K562 (cell line): Measurements from ENCODE around the gene TLE4. TPM values are rescaled to one million over a fixed set of nuclear protein-coding genes. Genes with fewer than 3 reads are reported as not detected.

ENCODE experiments used
- ATAC-seq: fragments of 200-7000 bp; cut with Tn5 transposase; 3 replicates; pipeline ENCODE4 v1.9.1; 2020; ENCODE audit warnings: moderate library complexity
- BruUV-seq: library from RNA; stranded (reverse); fragments of 400-500 nt; replicated peaks from 2 replicates; lab custom pipeline; 2021; lab: Mats Ljungman, UMichigan
- CTCF ChIA-PET: fragments of 300-600 bp; formaldehyde crosslinking; extraction: SDS; loops from one replicate; lab custom pipeline; 2021; ENCODE audit warnings: low intra/inter-chr PET ratio; lab: Yijun Ruan, JAX
- POLR2A ChIA-PET: fragments of 300-600, 350-650 bp; sonication (Branson Sonifier 250); formaldehyde crosslinking; extraction: SDS; loops from one replicate; lab custom pipeline; 2021; ENCODE audit warnings: antibody characterized with exemption, inconsistent platforms; lab: Yijun Ruan, JAX
- DNase-seq, 4 experiments: peaks; one replicate each; pipeline versions ENCODE4 v3.0.0 to v3.0.0-alpha.2; 2011 to 2018; ENCODE audit warnings: low spot score in 3 of 4, mixed read lengths in 3 of 4; ENCODE audit errors: extremely low read depth in 1 of 4
- FAIRE-seq: peaks from 2 replicates; lab custom pipeline; 2011; peaks lifted over from hg19 to GRCh38; lab: Jason Lieb, UNC
- H2AFZ ChIP-seq: 2 replicates; pipeline ENCODE4 v1.6.0; 2011; ENCODE audit warnings: low read depth, low read length, control low read depth, inconsistent platforms
- H3K27ac ChIP-seq: fragments of 200-600 bp; 3 replicates; pipeline ENCODE4 v1.8.0; 2011; ENCODE audit warnings: low read depth, mild to moderate bottlenecking, control low read depth, inconsistent platforms, low read length, moderate library complexity, mixed read lengths; ENCODE audit errors: extremely low read depth
- H3K27me3 ChIP-seq, 2 experiments: fragments of 300-600 bp in 1 of 2; 2 replicates in 1 of 2; 3 replicates in 1 of 2; pipeline versions ENCODE4 v1.6.0 to v1.8.0; 2011; ENCODE audit warnings: inconsistent platforms in 2 of 2, low read length in 2 of 2, mild to moderate bottlenecking in 1 of 2, mixed read lengths in 1 of 2, moderate library complexity in 1 of 2; ENCODE audit not compliant: control insufficient read depth in 2 of 2, insufficient read depth in 2 of 2
- H3K36me3 ChIP-seq: fragments of 300-600 bp; 3 replicates; pipeline ENCODE4 v1.8.0; 2011; ENCODE audit warnings: mild to moderate bottlenecking, low read length, inconsistent platforms; ENCODE audit not compliant: control insufficient read depth, insufficient read depth
- H3K4me1 ChIP-seq, 2 experiments: fragments of 200-600 bp in 1 of 2; replicated peaks in 1 of 2; 2 replicates in 1 of 2; 3 replicates in 1 of 2; pipeline versions ENCODE4 v1.5.1 to v1.8.0; 2011; ENCODE audit warnings: inconsistent platforms in 2 of 2, low read length in 2 of 2, mild to moderate bottlenecking in 1 of 2, mixed read lengths in 1 of 2, moderate library complexity in 1 of 2; ENCODE audit not compliant: control insufficient read depth in 2 of 2, insufficient read depth in 2 of 2
- H3K4me2 ChIP-seq: 2 replicates; pipeline ENCODE4 v1.6.1; 2011; ENCODE audit warnings: low read length, control low read depth, inconsistent platforms, mixed read lengths; ENCODE audit not compliant: insufficient read depth
- H3K4me3 ChIP-seq: fragments of 200-600 bp; sonication (generic), shearing (Covaris generic); 2 replicates; pipeline ENCODE4 v1.5.1; 2016; ENCODE audit warnings: control low read depth, inconsistent platforms
- H3K79me2 ChIP-seq: fragments of 200-600 bp; 3 replicates; pipeline ENCODE4 v1.8.0; 2011; ENCODE audit warnings: low read length, inconsistent platforms; ENCODE audit not compliant: control insufficient read depth, insufficient read depth
- H3K9ac ChIP-seq, 2 experiments: 2 replicates each; pipeline versions ENCODE4 v1.6.0 to v1.6.1; 2011; ENCODE audit warnings: low read depth in 2 of 2, low read length in 2 of 2, control low read depth in 1 of 2, inconsistent platforms in 1 of 2, mild to moderate bottlenecking in 1 of 2, mixed read lengths in 1 of 2; ENCODE audit not compliant: insufficient read depth in 1 of 2
- H3K9me1 ChIP-seq: one replicate; pipeline ENCODE4 v1.6.0; 2011; ENCODE audit warnings: inconsistent platforms, mild to moderate bottlenecking, low read length, moderate library complexity; ENCODE audit not compliant: control insufficient read depth, insufficient read depth
- H3K9me3 ChIP-seq: replicated peaks from 2 replicates; pipeline ENCODE4 v1.5.1; 2011; ENCODE audit warnings: low read depth, low read length, inconsistent platforms; ENCODE audit not compliant: control insufficient read depth, insufficient read depth
- H4K20me1 ChIP-seq: replicated peaks from 2 replicates; pipeline ENCODE4 v1.6.1; 2011; ENCODE audit warnings: low read length, inconsistent platforms, mixed read lengths; ENCODE audit not compliant: control insufficient read depth, insufficient read depth
- BACH1 ChIP-seq: fragments of 200-800 bp; sonication (Bioruptor generic); IDR thresholded peaks from 2 replicates; pipeline ENCODE4 v1.6.1; 2016; ENCODE audit warnings: missing genetic modification characterization, missing compliant biosample characterization
- MBD1 ChIP-seq: fragments of 250-450 bp; sonication (Bioruptor Pico); IDR thresholded peaks from 2 replicates; pipeline ENCODE4 v1.8.0; 2022; ENCODE audit warnings: inconsistent platforms
- RFX1 ChIP-seq: fragments of 450-650 bp; IDR thresholded peaks from 2 replicates; pipeline ENCODE4 v1.6.1; 2016; ENCODE audit warnings: mild to moderate bottlenecking, moderate library complexity
- ZBTB11 ChIP-seq, 3 experiments: fragments of 200-800 bp in 1 of 3; fragments of 250-450 bp in 1 of 3; fragments of 450-650 bp in 1 of 3; sonication (Bioruptor Pico) in 1 of 3; sonication (Bioruptor generic) in 1 of 3; formaldehyde crosslinking in 1 of 3; IDR thresholded peaks; 2 replicates each; pipeline versions ENCODE4 v1.6.1 to v1.8.0; 2016 to 2022; ENCODE audit warnings: mild to moderate bottlenecking in 2 of 3, missing genetic modification characterization in 2 of 3, missing compliant biosample characterization in 1 of 3, moderate library complexity in 1 of 3
- WGBS: fragments of 100-300 bp; shearing (Covaris generic); methylation state at CpG from one replicate; pipeline ENCODE4 v1.1.6; 2016; ENCODE audit warnings: low coverage, mixed read lengths; ENCODE audit not compliant: insufficient coverage; ENCODE audit errors: missing lambda C conversion rate; 5-methylcytosine and 5-hydroxymethylcytosine counted together
- in situ Hi-C: fragments of 300-500 bp; cut with MboI; formaldehyde crosslinking; loops from 4 replicates; pipeline ENCODE4 v1.15.0; 2018; ENCODE audit warnings: inconsistent platforms, mixed read lengths
- intact Hi-C: fragments of 100-400 bp; cut with micrococcal nuclease; formaldehyde crosslinking; loops from 2 replicates; pipeline ENCODE4 v1.14.2; 2022
- polyA plus RNA-seq, 8 experiments: library from polyadenylated mRNA; depleted of rRNA in 4 of 8; stranded (reverse) in 5 of 8; unstranded in 3 of 8; fragments of >200 nt; fragmentation: Nextera tagmentation in 2 of 8; fragmentation: Illumina TruSeq in 1 of 8; extraction: Ambion mirVana in 2 of 8; extraction: Trizol in 1 of 8; gene quantifications; 2 replicates each; pipeline versions ENCODE4 v1.2.1 to v1.2.3, GENCODE V29; 2011 to 2014; ENCODE audit warnings: inconsistent platforms in 1 of 8, missing spikeins in 1 of 8
- total RNA-seq, 7 experiments: library from RNA; depleted of rRNA in 6 of 7; stranded (reverse); fragments of >200 nt in 6 of 7; fragmentation: Illumina TruSeq in 2 of 7; extraction: Trizol in 2 of 7; gene quantifications; 2 replicates each; pipeline versions ENCODE4 v1.2.1 to v1.2.3, GENCODE V29; 2011 to 2021; ENCODE audit warnings: low replicate concordance in 1 of 7

Gene TLE4
- total and polyA plus RNA-seq, 9 of the 15 experiments (the other 6 are each of a cell fraction or from before 2014, with no cell fraction given): 1.1 to 8.8 (median 5.7) TPM

- WGBS: 13% methylated on average over 3 of the region's 3 CpGs
- H3K4me2 ChIP-seq: no peak overlapping the region
- H3K9ac ChIP-seq: no peak overlapping the region
- ChIA-PET POLR2A (no interaction called here), CTCF (no interaction called here)
- TF ChIP-seq RFX1 (no peak), ZBTB11 (CRISPR knock-in tag; IDR thresholded peaks at IDR 0.05) (no peak), BACH1 (tag) (no peak), MBD1 (CRISPR knock-in tag) (no peak)
- H3K27ac ChIP-seq: no peak overlapping the region
- no peaks in the 10 kb centered on the region for H3K79me2 ChIP-seq
- peaks cover 0 to 2% of the 10 kb centered on the region in 2 experiments; a peak in 2 of 5 replicates for H3K4me1 ChIP-seq
- ATAC-seq (no peak), FAIRE-seq (no peak), DNase-seq (no peak)
- H3K4me3 ChIP-seq: no peak overlapping the region
- no peaks in the 10 kb centered on the region for H3K9me1 ChIP-seq
- no peaks in the 10 kb centered on the region for H3K36me3 ChIP-seq
- H3K9me3 ChIP-seq: no peaks in the 10 kb centered on the region
- no peak overlapping the region for H2AFZ ChIP-seq
- intact Hi-C loops: loop anchor here (5.0 kb wide), 1 partner anchor 100 kb away; the partner anchor contains the start of gene TLE4
- no TSS peak for BruUV-seq
- no peaks in the 10 kb centered on the region for H3K27me3 ChIP-seq
- in situ Hi-C loops: no loop called here
- H4K20me1 ChIP-seq: no peaks in the 10 kb centered on the region
These were observed 100.5 kb downstream of the TLE4 start for GRCh38 chr9:79672236-79672635.
